GM21619 (cell line): ENCODE data around the gene TSTD2.
"Not testable (repeated sequence)": the region's sequence is repeated elsewhere in the genome, so short reads cannot be mapped to it uniquely, and the experiment has no call there.

Experiments used
- ATAC-seq: cut with Tn5 transposase; IDR thresholded peaks from one replicate; pipeline ENCODE4 v1.9.1; 2021; ENCODE audit not compliant: unreplicated experiment

Gene TSTD2

GRCh38 chr9:97593960-97594359 is 39.2 kb downstream of the TSTD2 start:
- no peak for ATAC-seq

- no peak for ATAC-seq
Measured at GRCh38 chr9:97592126-97592525, 41.0 kb downstream of the TSTD2 start.

- no peak for ATAC-seq
Measured at GRCh38 chr9:97591535-97591934, 41.6 kb downstream of the TSTD2 start.

GRCh38 chr9:97586909-97587308 is 46.3 kb downstream of the TSTD2 start:
- ATAC-seq, result not testable (repeated sequence)

GRCh38 chr9:97584778-97585177 is 48.4 kb downstream of the TSTD2 start:
- not testable (repeated sequence) for ATAC-seq

- ATAC-seq, result not testable (repeated sequence)
Measured at GRCh38 chr9:97581590-97581989, 51.6 kb downstream of the TSTD2 start.

GRCh38 chr9:97579914-97580313 is 53.3 kb downstream of the TSTD2 start:
- ATAC-seq, result no peak

GRCh38 chr9:97578846-97579245 is 54.3 kb downstream of the TSTD2 start:
- ATAC-seq, result no peak

GRCh38 chr9:97577051-97577450 is 56.1 kb downstream of the TSTD2 start:
- no peak for ATAC-seq

- ATAC-seq, result no peak
Measured at GRCh38 chr9:97575673-97576200, 57.4 kb downstream of the TSTD2 start.

GRCh38 chr9:97574921-97575672 is 58.1 kb downstream of the TSTD2 start:
- not testable (repeated sequence) for ATAC-seq

GRCh38 chr9:97574101-97574571 is 59.0 kb downstream of the TSTD2 start:
- ATAC-seq, result not testable (repeated sequence)

GRCh38 chr9:97573482-97574073 is 59.6 kb downstream of the TSTD2 start:
- no peak for ATAC-seq

GRCh38 chr9:97572892-97573365 is 60.2 kb downstream of the TSTD2 start:
- ATAC-seq, result no peak

- no peak for ATAC-seq
Measured at GRCh38 chr9:97572196-97572891, 60.8 kb downstream of the TSTD2 start.

GRCh38 chr9:97571664-97572063 is 61.5 kb downstream of the TSTD2 start:
- no peak for ATAC-seq

- no peak for ATAC-seq
Measured at GRCh38 chr9:97570899-97571298, 62.3 kb downstream of the TSTD2 start.

GRCh38 chr9:97568461-97569275 is 64.5 kb downstream of the TSTD2 start:
- ATAC-seq, result no peak

- ATAC-seq, result no peak
Measured at GRCh38 chr9:97567894-97568202, 65.3 kb downstream of the TSTD2 start.

- no peak for ATAC-seq
Measured at GRCh38 chr9:97567182-97567893, 65.8 kb downstream of the TSTD2 start.
